Loucy (cell line): ENCODE measurements around the gene ASIC2.

ENCODE experiments used
- EZH2phosphoT487 ChIP-seq: fragments of 200-600 bp; IDR thresholded peaks from 2 replicates; pipeline ENCODE4 v1.6.1; 2018; ENCODE audit warnings: antibody characterized with exemption, mild to moderate bottlenecking, moderate library complexity, borderline replicate concordance
- TF ChIP-seq, protein P1 (sequence below): fragments of 200-600 bp; sonication (generic); conservative IDR thresholded peaks from 2 replicates; pipeline ENCODE4 v1.5.1; 2014; ENCODE audit warnings: mild to moderate bottlenecking, antibody characterized with exemption, low read length

GRCh38 chr17:33113991-33114370 lies 179.1 kb downstream of the ASIC2 start:
- TF ChIP-seq, protein P1, sequence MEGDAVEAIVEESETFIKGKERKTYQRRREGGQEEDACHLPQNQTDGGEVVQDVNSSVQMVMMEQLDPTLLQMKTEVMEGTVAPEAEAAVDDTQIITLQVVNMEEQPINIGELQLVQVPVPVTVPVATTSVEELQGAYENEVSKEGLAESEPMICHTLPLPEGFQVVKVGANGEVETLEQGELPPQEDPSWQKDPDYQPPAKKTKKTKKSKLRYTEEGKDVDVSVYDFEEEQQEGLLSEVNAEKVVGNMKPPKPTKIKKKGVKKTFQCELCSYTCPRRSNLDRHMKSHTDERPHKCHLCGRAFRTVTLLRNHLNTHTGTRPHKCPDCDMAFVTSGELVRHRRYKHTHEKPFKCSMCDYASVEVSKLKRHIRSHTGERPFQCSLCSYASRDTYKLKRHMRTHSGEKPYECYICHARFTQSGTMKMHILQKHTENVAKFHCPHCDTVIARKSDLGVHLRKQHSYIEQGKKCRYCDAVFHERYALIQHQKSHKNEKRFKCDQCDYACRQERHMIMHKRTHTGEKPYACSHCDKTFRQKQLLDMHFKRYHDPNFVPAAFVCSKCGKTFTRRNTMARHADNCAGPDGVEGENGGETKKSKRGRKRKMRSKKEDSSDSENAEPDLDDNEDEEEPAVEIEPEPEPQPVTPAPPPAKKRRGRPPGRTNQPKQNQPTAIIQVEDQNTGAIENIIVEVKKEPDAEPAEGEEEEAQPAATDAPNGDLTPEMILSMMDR, result no peak
- no peak for TF ChIP-seq EZH2phosphoT487
